GM10847 (cell line): ENCODE results near the gene LRIG2.

Source experiments
- POLR2A ChIP-seq: IDR thresholded peaks from 2 replicates; pipeline ENCODE4 v1.6.1; 2011; ENCODE audit not compliant: insufficient read length; ENCODE audit errors: extremely low read depth

Gene LRIG2

GRCh38 chr1:113072757-113073478 is at the start of gene LRIG2:
LRIG2 (plus strand) TSS chr1:113073198; CDS start chr1:113073407, 209 bp downstream.
- peak; percentile 94 for TF ChIP-seq POLR2A

GRCh38 chr1:113027007-113027406 is 46.0 kb upstream of the LRIG2 start:
- no peak for TF ChIP-seq POLR2A

GRCh38 chr1:113027449-113027848 is 45.5 kb upstream of the LRIG2 start:
- TF ChIP-seq POLR2A = no peak

- no peak for TF ChIP-seq POLR2A
Observed at GRCh38 chr1:113029822-113030221, 43.2 kb upstream of the LRIG2 start.

- no peak for TF ChIP-seq POLR2A
Observed at GRCh38 chr1:113031171-113031933, 41.6 kb upstream of the LRIG2 start.

GRCh38 chr1:113035086-113035485 is 37.9 kb upstream of the LRIG2 start:
- TF ChIP-seq POLR2A = no peak

GRCh38 chr1:113036639-113037321 is 36.2 kb upstream of the LRIG2 start:
- TF ChIP-seq POLR2A = no peak

- no peak for TF ChIP-seq POLR2A
Observed at GRCh38 chr1:113040041-113040440, 33.0 kb upstream of the LRIG2 start.

- no peak for TF ChIP-seq POLR2A
Observed at GRCh38 chr1:113040718-113041412, 32.1 kb upstream of the LRIG2 start.

- no peak for TF ChIP-seq POLR2A
Observed at GRCh38 chr1:113041569-113042284, 31.3 kb upstream of the LRIG2 start.

- TF ChIP-seq POLR2A = no peak
Observed at GRCh38 chr1:113042285-113043143, 30.5 kb upstream of the LRIG2 start.

GRCh38 chr1:113046569-113046968 is 26.4 kb upstream of the LRIG2 start:
- TF ChIP-seq POLR2A = no peak

- no peak for TF ChIP-seq POLR2A
Observed at GRCh38 chr1:113048064-113048463, 24.9 kb upstream of the LRIG2 start.

- TF ChIP-seq POLR2A = no peak
Observed at GRCh38 chr1:113053344-113054126, 19.5 kb upstream of the LRIG2 start.
